ENCODE results near the gene PGBD4.

The PGBD4 gene

GRCh38 chr15:34125945-34126344, 24.1 kb downstream of the PGBD4 start:
- Histone ChIP-seq H3K9me3 (ENCODE audit: insufficient read depth, low read length) (no peaks in the 10 kb centered on the region), H3K4me3 (ENCODE audit: insufficient read depth, low read length, poor library complexity, severe bottlenecking) (no peak overlapping the region), H3K27ac (ENCODE audit: low read depth, low read length) (no peak overlapping the region), H3F3A (ENCODE audit: insufficient read depth) (no peaks in the 10 kb centered on the region), H3K36me3 (ENCODE audit: low read length) (no peaks in the 10 kb centered on the region), H3K9me2 (replicated peaks; ENCODE audit: insufficient read depth, low read length) (no peaks in the 10 kb centered on the region), H4K20me1 (ENCODE audit: low read depth, low read length) (no peaks in the 10 kb centered on the region), H3K27me3 (ENCODE audit: low read length) (no peaks in the 10 kb centered on the region), H3K9ac (ENCODE audit: low read length) (no peak overlapping the region), H2AFZ (ENCODE audit: low read depth, low read length, severe bottlenecking) (no peak overlapping the region), H3K79me2 (ENCODE audit: insufficient read depth, low read length) (no peaks in the 10 kb centered on the region), H3K4me2 (ENCODE audit: low read depth, low read length, poor library complexity, severe bottlenecking) (no peak overlapping the region)
- TF ChIP-seq EZH2phosphoT487 (conservative IDR thresholded peaks at IDR 0.05; ENCODE audit: low read length) = no peak
- TF ChIP-seq, protein P1, sequence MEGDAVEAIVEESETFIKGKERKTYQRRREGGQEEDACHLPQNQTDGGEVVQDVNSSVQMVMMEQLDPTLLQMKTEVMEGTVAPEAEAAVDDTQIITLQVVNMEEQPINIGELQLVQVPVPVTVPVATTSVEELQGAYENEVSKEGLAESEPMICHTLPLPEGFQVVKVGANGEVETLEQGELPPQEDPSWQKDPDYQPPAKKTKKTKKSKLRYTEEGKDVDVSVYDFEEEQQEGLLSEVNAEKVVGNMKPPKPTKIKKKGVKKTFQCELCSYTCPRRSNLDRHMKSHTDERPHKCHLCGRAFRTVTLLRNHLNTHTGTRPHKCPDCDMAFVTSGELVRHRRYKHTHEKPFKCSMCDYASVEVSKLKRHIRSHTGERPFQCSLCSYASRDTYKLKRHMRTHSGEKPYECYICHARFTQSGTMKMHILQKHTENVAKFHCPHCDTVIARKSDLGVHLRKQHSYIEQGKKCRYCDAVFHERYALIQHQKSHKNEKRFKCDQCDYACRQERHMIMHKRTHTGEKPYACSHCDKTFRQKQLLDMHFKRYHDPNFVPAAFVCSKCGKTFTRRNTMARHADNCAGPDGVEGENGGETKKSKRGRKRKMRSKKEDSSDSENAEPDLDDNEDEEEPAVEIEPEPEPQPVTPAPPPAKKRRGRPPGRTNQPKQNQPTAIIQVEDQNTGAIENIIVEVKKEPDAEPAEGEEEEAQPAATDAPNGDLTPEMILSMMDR (IDR thresholded peaks at IDR 0.05; ENCODE audit: insufficient read depth, low read length, poor library complexity, severe bottlenecking) = no peak

DNA sequence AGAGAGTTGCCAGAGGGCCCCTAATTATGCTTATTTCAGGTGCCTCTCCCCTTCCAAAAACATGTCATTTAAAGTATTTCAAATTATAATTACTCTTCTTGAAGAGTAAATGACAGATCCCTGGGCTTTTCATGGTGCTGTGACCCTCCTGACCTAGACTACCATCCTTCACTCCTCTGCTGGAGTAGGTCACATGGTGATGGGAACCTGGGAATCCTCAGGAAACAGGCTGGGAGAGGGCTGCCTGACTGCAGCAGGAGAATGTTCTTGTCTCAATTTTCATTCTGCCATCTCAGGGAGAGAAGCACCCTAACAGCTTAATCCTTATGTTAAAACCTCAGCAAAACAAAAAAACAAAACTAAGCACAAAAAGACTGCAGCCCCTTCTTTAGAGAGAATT, 24.6 kb downstream of the PGBD4 start:
- TF ChIP-seq, protein P1 (IDR thresholded peaks at IDR 0.05; ENCODE audit: insufficient read depth, low read length, poor library complexity, severe bottlenecking) = no peak
- TF ChIP-seq EZH2phosphoT487 (conservative IDR thresholded peaks at IDR 0.05; ENCODE audit: low read length) = no peak
- Histone ChIP-seq H2AFZ (ENCODE audit: low read depth, low read length, severe bottlenecking) (no peak overlapping the region), H3K27me3 (ENCODE audit: low read length) (no peaks in the 10 kb centered on the region), H3K4me2 (ENCODE audit: low read depth, low read length, poor library complexity, severe bottlenecking) (no peak overlapping the region), H4K20me1 (ENCODE audit: low read depth, low read length) (no peaks in the 10 kb centered on the region), H3K9ac (ENCODE audit: low read length) (no peak overlapping the region), H3K36me3 (ENCODE audit: low read length) (no peaks in the 10 kb centered on the region), H3K4me3 (ENCODE audit: insufficient read depth, low read length, poor library complexity, severe bottlenecking) (no peak overlapping the region), H3K27ac (ENCODE audit: low read depth, low read length) (no peak overlapping the region), H3K79me2 (ENCODE audit: insufficient read depth, low read length) (no peaks in the 10 kb centered on the region), H3K9me2 (replicated peaks; ENCODE audit: insufficient read depth, low read length) (no peaks in the 10 kb centered on the region), H3F3A (ENCODE audit: insufficient read depth) (no peaks in the 10 kb centered on the region), H3K9me3 (ENCODE audit: insufficient read depth, low read length) (no peaks in the 10 kb centered on the region)

DNA sequence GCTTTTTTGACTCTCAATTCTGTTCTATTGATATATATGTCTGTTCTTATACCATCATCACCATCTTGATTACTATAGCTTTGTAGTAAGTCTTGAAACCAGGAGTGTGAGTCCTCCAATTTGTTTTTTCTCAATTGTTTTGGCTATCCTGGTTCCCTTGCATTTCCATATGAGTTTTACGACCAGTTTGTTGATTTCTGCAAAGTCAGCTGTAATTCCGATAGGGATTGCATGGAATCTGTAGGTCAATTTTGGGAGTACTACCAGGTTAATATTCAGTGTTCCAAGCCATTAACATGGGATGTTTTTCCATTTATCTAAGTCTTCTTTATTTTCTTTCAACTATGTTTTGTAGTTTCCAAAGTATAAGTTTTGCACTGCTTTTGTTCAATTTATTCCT, 27.0 kb downstream of the PGBD4 start:
- H3K4me3 ChIP-seq (ENCODE audit: insufficient read depth, low read length, poor library complexity, severe bottlenecking) = no peak overlapping the region
- H3K27me3 ChIP-seq (ENCODE audit: low read length) = no peaks in the 10 kb centered on the region
- H3K4me2 ChIP-seq (ENCODE audit: low read depth, low read length, poor library complexity, severe bottlenecking) = no peak overlapping the region
- no peaks in the 10 kb centered on the region for H4K20me1 ChIP-seq (ENCODE audit: low read depth, low read length)
- H3K9me3 ChIP-seq (ENCODE audit: insufficient read depth, low read length) = no peaks in the 10 kb centered on the region
- H3F3A ChIP-seq (ENCODE audit: insufficient read depth) = no peaks in the 10 kb centered on the region
- TF ChIP-seq EZH2phosphoT487 (conservative IDR thresholded peaks at IDR 0.05; ENCODE audit: low read length) = no peak
- TF ChIP-seq, protein P1 (IDR thresholded peaks at IDR 0.05; ENCODE audit: insufficient read depth, low read length, poor library complexity, severe bottlenecking) = no peak
- H3K9ac ChIP-seq (ENCODE audit: low read length) = no peak overlapping the region
- H3K36me3 ChIP-seq (ENCODE audit: low read length) = no peaks in the 10 kb centered on the region
- H3K79me2 ChIP-seq (ENCODE audit: insufficient read depth, low read length) = no peaks in the 10 kb centered on the region
- H3K27ac ChIP-seq (ENCODE audit: low read depth, low read length) = no peak overlapping the region
- no peaks in the 10 kb centered on the region for H3K9me2 ChIP-seq (replicated peaks; ENCODE audit: insufficient read depth, low read length)
- H2AFZ ChIP-seq (ENCODE audit: low read depth, low read length, severe bottlenecking) = no peak overlapping the region

All from SU-DHL-6 (cell line).